ENCODE measurements around the gene FAM110A. TPM values are rescaled to one million over a fixed set of nuclear protein-coding genes. Genes with fewer than 3 reads are reported as not detected.

The FAM110A gene
- total RNA-seq, 1 experiment from 2014 or later: 12.6 TPM

Other genes starting within 250 kb of the FAM110A start
- 0.24 TPM in 1 of 2 replicates, not detected in the other for gene TCF15, start 223.4 kb upstream of the FAM110A start, total RNA-seq (2014; rRNA removed; shearing (Covaris generic))
- gene SRXN1, start 180.5 kb upstream of the FAM110A start, total RNA-seq (2014; rRNA removed; shearing (Covaris generic)): 70.9 and 73.4 TPM in 2 replicates
- gene SCRT2, start 157.9 kb upstream of the FAM110A start, total RNA-seq (2014; rRNA removed; shearing (Covaris generic)): not detected in 2 replicates
- not detected in 2 replicates for gene SLC52A3, start 65.2 kb upstream of the FAM110A start, total RNA-seq (2014; rRNA removed; shearing (Covaris generic))
- not detected in 2 replicates for gene ANGPT4, start 82.6 kb downstream of the FAM110A start, total RNA-seq (2014; rRNA removed; shearing (Covaris generic))
- 0.20 TPM in 1 of 2 replicates, not detected in the other for gene RSPO4, start 168.6 kb downstream of the FAM110A start, total RNA-seq (2014; rRNA removed; shearing (Covaris generic))

All from RPMI7951 (cell line).